Muscle of back (tissue), 11 donors: ENCODE data around the gene PKNOX2. TPM values are rescaled to one million over a fixed set of nuclear protein-coding genes. Genes with fewer than 3 reads are reported as not detected.
A peak's percentile ranks its signal among the peaks of the same experiment; 100 is the strongest.

Experiments used
- DNase-seq, 3 donors: peaks; one replicate each; pipeline versions ENCODE4 v3.0.0 to v3.0.0-alpha.2; 2013
- polyA plus RNA-seq, 10 donors: library from polyadenylated mRNA; unstranded; fragments of 120-200 nt; gene quantifications; one replicate each; pipeline ENCODE4 v1.2.1, GENCODE V29; 2013; ENCODE audit not compliant: insufficient read length in 10 of 10

The PKNOX2 gene
- polyA plus RNA-seq, 10 donors: 18.8 to 27.9 (median 24.1) TPM

GRCh38 chr11:125351033-125351867 lies 186.7 kb downstream of the PKNOX2 start:
- DNase-seq: no peak

GRCh38 chr11:125351868-125352250 lies 187.3 kb downstream of the PKNOX2 start:
- no peak for DNase-seq

DNA sequence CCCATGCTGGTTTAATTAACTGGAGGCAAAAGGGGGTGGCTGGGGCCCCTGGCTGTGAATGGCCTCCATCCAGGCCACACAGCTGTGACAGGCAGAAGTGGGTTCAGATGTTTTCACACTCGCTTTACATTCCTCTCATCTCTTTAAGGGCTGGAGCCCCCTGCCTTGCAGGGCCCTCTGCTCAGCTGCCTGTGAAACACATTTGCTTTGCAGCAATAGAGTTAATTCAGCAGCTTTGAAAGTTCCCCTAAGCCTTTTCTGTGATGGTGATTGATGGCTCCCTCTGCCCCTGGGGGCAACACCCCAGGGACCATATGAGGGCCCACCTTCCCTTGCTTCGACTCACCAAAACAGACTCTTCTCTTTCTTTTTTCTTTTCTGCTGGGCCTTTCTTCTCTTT lies 192.2 kb downstream of the PKNOX2 start:
- DNase-seq: no peak

DNA sequence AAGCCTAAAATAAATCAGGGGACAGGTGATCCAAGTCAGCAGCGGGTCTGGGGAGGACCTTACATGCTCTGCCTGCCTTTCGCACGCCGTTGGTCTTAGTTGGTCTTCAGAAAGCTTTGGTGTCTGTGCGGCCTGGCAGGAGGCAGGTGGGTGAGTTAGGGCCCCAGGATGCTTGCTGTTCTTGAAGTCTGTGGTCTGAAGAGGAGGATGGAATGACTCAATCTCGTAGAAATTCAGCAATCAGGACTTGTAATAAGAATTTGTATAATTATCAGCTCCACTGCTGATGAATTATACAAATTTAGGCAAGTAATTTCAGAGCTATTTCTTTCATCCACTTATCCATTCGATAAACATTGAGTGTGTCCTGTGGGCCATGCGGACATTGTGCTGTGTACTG lies 193.0 kb downstream of the PKNOX2 start:
- no peak for DNase-seq

DNA sequence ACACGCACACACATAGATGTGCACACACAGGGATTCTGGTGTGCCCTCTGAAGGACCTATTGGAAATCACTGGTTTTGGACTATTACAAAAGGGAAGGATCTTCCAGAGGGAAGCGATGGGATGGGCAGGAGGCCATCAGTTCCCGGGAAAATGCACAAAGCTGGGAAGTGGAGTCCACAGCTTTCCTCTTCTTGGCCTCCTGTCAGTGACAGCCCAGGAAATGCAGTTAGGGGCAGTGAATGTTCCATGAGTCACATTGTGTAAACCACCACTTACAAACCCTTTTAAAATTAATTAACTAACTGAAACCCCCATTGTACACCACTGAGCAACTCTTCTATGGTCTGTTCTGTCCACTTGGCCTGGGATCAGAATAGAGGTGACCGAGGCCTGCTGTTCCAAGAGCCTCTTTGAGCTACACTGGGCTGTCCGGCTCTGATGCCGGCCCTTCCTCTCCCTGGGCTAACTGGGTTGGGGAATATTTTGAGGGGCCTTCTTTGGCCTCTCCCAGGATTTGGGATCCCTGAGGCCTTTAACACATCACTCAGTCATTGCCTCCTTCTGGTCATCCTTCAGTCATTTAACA lies 193.8 kb downstream of the PKNOX2 start:
- DNase-seq: no peak

DNA sequence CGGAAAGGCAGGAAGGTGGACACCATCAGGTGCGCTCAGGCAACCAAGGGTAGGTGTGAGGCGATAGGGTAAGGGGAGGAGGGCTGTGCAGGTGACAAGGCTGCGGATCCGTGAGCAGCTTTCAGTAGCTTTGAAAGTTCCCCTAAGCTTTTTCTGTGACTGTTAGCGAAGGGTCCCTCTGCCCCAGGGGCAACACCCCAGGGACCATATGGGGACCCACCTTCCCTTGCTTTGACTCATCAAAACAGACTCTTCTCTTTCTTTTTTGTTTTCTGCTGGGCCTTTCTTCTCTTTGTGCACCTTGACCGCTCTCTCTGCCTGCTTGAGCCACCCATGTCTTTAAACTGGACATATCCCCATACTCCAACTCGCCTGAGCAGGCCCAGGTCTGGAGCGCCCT lies 194.6 kb downstream of the PKNOX2 start:
- DNase-seq: no peak

DNA sequence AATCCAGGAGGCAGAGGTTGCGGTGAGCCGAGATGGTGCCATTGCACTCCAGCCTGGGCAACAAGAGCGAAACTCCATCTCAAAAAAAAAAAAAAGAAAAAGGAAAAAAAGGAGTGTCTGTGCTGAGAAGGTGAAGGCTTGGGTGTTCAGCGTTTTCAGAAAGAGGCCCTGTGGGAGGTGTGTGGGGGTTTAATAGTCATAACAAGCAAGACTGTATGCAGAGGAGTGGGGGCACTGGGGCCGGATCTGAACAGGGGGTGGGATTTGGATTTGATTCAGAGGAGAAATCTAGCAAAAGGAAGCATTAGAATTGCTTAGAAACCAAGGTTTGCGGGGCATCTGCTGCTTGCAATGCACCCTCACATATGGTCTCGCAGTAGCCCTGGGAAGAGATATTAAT lies 195.5 kb downstream of the PKNOX2 start:
- DNase-seq: no peak

GRCh38 chr11:125364121-125364826 lies 199.7 kb downstream of the PKNOX2 start:
- no peak for DNase-seq

DNA sequence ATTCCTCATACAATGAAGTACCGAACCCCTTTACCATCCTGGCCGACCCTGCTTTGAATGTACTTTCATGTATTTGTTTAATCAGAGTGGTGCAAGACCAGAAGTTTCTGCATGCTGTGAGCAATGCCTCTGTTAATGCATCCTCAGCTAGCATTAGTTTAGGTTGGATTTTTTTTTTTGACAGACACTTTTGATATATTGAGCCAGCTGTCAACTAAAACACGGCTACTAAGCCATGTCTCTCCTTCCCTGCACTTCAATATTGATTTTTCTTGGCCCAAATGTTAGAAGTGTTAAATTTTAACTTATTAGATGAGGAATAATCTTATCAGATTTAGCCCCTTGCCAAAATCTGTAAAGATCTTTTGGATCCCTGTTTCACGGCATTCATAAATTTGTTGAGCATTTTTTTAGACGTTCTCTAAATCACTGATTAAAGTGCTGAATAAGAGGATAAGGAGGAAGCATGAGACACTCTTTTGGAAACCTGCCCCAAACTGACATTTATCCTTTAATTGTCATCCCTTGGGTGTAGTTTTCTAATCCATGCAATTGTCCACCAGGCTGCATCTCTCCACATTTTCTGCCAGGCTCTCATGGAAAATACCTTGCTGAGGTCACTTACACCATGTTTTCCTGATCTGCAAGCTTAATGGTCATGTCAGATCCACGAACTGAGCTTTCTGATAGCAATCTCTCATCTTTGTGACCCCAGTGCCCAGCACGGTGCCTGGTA lies 200.8 kb downstream of the PKNOX2 start:
- no peak for DNase-seq

- no peak for DNase-seq
Observed at GRCh38 chr11:125367710-125368109, 203.2 kb downstream of the PKNOX2 start.

GRCh38 chr11:125368757-125369156 lies 204.2 kb downstream of the PKNOX2 start:
- no peak for DNase-seq

DNA sequence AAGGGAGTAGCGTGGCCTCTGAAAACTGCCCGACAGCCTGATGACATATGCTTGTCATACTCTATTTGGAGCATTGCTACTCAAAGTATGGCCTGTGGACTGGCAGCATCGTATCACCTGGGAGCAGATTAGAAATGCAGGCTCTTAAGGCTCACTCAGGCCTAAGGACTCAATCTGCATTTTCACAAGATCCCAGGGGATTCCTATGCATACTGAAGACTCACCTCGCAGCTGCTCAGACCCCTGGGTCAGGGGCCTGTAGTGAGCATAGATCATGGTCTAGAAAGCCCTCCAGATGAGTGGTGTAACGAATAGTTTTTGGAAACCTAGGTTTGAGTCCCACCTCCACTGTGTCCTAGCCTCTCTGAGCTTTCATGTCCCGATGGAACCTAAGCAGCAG lies 205.3 kb downstream of the PKNOX2 start:
- no peak for DNase-seq

DNA sequence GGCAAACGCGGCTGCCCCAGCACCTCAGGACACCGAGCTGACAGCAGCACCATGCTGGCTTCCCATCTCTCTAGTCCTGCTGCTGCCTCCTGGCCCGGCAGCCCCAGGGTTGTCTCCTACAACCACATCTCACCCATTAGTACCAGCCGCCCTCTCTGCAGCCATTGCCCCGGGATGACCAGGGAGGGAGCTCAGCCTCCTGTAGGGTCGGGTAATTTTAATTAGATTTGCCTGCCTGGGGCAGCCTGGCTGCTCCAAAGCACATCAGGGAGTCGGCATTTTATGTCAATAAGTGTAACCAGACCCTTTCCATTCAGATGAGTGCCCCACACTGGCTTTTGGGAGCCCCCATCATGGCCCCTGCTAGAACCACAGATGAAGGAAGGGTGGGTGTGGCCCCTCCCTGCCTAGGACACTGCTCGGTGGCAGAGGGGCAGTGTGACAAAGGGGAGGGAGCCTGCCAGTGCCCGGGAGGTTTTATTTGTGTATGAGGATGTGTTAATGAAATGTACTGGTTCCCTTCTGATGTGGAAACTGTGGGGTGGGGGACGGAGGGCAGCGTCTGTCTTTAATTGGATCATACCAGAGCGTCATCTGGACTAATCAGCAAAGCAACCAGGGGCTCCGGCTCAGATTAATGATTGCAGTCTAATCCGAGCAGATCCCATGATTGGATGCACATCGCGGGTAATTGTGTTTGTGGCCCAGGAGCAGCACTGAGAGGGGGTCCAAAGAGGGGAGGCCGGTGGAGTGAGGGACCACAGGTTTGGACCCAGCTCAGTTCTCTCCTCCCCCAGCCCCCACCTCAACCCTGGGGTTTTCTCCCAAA lies 206.2 kb downstream of the PKNOX2 start:
- no peak for DNase-seq

DNA sequence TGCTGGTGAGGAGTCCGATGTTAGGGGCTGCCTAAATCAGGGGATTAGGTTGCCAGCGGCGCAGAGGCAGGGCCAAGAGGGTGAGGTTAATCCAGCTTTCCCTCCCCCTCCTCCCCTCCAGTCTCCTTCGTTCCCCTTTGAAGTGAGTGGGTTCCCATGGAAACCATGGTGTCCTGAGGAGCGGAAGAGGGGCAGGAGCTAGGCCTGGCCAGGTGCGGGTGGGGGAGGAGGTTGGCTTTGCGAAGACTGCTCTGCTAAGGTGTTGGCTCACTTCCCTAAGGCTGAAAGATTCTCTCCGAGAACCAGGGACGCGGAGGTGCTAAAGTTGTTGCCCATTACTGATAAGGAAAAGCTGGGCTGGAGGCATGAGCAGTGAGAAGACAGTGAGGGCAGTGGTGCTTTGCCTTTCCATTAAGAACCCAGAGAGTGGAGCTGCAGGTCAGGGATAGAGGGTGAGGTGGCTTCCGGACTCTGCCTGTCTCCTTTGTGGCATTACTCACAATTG lies 206.9 kb downstream of the PKNOX2 start:
- DNase-seq: no peak

DNA sequence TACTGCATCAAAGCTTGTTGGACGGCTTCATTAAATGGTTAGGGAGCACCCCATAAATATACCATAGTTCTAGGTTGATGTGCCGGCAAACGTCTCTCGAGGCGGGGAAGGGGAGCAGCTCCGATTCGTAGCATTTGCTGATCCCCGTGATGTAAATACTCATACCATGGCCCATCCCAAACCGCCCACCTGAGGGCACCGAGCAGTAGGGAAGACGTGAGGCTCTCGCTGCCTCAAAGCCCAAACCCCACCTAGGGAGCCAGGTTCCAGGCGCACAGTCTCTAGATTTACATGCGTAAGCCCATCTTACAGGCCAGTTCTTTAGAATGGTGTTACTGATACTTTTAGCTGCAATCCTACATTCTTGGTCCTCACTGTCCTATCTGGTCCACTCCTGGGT lies 207.5 kb downstream of the PKNOX2 start:
- no peak for DNase-seq

DNA sequence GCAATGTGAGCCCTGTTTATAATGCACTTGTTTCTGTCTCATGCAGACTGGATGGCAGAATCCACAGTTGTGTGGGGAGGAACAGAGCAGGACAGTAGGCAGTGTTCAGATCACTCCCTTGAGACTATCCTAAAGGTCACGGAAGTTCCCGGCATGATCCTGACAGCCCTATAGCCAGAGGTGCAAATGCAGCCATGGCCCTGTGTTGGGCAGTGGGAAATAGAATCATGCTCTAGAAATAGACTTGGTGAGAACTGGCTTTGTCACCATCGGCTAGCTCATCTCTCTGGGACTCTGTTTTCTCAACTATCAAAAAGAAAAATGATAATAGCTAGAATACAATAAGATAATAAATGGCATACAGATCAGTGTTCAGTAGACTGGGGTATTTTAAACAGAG lies 208.4 kb downstream of the PKNOX2 start:
- no peak for DNase-seq

DNA sequence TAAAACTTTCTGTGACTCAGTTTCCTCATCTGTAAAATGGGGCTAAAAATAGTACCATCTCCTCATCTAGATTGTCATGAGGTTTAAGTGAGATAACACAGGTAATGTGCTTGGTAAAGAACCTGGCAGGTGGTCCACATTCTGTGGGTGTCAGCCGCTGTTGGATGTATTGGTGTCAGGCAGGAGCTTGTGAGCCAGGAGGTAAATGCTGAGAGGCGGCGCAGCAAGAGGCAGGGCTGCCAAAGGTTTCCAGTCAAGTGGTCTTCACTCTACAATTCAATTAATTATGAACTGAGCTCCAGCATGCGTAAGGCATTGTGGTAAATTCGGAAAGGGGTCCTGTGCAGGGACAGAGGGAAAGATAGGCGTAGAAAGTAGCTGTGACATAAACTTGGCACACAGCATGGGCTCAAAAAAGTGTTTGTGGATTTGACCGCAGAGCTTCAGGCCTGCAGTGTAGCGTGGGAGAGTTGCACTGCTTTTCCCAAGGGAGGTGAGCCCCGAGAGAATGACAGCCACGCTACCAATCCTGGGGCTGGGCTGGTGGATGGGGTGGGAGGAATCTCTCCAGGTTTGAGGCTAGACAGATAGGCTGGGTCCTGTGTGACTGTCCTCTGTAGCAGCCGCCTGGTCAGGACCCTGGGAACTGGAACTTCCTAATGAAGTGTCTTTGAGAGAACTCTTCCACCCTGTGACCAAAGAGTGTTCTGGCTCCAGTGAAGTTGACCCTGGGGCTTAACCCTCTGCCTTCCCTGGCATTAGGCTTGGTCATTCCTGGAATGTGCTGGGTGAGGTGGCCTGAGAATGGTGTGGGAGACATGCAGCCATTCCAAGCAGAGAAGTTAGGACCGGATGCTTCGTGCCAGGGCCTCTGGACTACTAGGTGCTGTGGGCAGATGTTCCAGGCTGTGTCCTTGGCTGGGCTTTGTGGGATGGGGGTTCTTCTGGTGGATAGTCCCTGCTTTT lies 209.2 kb downstream of the PKNOX2 start:
- no peak for DNase-seq

DNA sequence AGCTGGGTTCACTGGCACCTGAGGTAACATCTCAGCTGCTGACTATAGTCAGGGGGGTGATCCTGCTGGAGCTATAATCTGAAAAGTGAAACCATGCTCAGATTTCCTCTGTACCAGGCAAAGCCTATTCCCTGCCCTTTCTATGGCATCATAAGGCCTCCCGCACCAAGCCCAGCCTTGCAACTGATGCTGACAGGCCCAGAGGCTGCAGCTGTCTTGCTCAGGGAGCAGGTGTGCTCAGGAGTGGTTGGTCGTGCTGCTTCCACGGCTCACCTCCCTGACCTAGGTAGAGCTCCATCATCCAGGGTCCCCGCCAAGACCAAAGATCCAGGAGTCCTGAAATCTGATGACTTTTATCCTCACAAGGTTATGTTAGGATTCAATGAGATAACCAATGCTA lies 209.8 kb downstream of the PKNOX2 start:
- no peak for DNase-seq

DNA sequence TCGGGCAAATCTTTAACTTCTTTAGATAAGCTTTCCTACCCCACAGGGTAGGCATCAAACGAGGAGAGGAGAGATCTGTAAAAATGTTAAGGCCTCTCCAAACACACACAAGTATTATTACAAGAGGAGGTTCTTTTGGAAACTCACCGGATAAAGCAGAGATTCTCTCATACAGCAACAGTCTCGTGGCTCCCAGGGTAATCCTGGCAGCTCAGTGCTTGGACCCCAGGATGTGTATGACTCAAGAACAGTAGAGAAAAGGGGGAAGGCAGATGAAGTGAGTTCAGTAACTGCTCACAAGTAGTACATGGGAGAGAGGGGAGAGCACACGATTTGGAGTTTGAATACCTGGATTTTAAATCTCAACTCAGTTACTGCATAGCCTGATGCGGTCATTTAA lies 210.6 kb downstream of the PKNOX2 start:
- peak in 1 of 3 donors; percentile 52 for DNase-seq

GRCh38 chr11:125376117-125376516 lies 211.6 kb downstream of the PKNOX2 start:
- peak; percentile 77 to 86 (median 82) for DNase-seq
